Measurements from ENCODE around the gene C1orf159.

DNA sequence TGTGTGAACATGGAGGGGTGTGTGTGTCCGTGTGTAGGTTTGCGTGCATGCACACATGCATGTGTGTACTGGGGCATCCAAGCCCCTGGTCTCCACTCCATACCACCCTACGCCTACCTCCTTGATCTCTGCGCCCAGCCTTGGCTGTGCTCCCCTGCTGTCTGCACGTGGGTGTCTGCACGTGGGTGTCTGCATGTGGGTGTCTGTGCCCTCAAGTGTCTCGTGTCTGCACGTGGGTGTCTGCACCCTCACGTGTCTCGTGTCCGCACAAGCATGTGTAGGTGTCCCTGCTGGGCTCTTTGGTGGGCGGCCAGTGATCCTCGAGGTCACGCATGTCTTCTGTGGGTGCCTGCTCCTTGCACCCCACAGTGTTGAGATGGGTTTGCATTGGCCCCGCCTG lies 62.9 kb downstream of the C1orf159 start:
- TF ChIP-seq, protein P1, sequence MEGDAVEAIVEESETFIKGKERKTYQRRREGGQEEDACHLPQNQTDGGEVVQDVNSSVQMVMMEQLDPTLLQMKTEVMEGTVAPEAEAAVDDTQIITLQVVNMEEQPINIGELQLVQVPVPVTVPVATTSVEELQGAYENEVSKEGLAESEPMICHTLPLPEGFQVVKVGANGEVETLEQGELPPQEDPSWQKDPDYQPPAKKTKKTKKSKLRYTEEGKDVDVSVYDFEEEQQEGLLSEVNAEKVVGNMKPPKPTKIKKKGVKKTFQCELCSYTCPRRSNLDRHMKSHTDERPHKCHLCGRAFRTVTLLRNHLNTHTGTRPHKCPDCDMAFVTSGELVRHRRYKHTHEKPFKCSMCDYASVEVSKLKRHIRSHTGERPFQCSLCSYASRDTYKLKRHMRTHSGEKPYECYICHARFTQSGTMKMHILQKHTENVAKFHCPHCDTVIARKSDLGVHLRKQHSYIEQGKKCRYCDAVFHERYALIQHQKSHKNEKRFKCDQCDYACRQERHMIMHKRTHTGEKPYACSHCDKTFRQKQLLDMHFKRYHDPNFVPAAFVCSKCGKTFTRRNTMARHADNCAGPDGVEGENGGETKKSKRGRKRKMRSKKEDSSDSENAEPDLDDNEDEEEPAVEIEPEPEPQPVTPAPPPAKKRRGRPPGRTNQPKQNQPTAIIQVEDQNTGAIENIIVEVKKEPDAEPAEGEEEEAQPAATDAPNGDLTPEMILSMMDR (IDR thresholded peaks at IDR 0.05; ENCODE audit: low read depth, low read length), result no peak
- TF ChIP-seq EZH2phosphoT487 (IDR thresholded peaks at IDR 0.05; ENCODE audit: low read depth), result no peak
